Liver (tissue), 9 donors: Measurements from ENCODE around the gene ALAS1. TPM values are rescaled to one million over a fixed set of nuclear protein-coding genes. Genes with fewer than 3 reads are reported as not detected.

Source experiments
- DNase-seq: peaks from one replicate; pipeline ENCODE4 v3.0.0-alpha.2; 2017; ENCODE audit warnings: low spot score
- H3K27ac ChIP-seq, 2 donors: one replicate each; pipeline ENCODE4 v1.7.0; 2013; ENCODE audit warnings: inconsistent platforms in 2 of 2, low read length in 2 of 2, control low read depth in 1 of 2, low read depth in 1 of 2, mild to moderate bottlenecking in 1 of 2
- H3K27me3 ChIP-seq, 4 donors: one replicate each; pipeline versions ENCODE4 v1.6.1 to v1.7.0; 2013; ENCODE audit warnings: low read length in 3 of 4, inconsistent platforms in 1 of 4, mild to moderate bottlenecking in 1 of 4, moderate library complexity in 1 of 4; ENCODE audit not compliant: control insufficient read depth in 4 of 4, insufficient read depth in 4 of 4
- H3K36me3 ChIP-seq, 4 donors: one replicate each; pipeline versions ENCODE4 v1.6.1 to v1.7.0; 2013; ENCODE audit warnings: low read length in 3 of 4, mild to moderate bottlenecking in 3 of 4, low read depth in 1 of 4, moderate library complexity in 1 of 4; ENCODE audit not compliant: control insufficient read depth in 4 of 4, insufficient read depth in 3 of 4
- H3K4me1 ChIP-seq, 4 donors: one replicate each; pipeline versions ENCODE4 v1.6.1 to v1.7.0; 2013; ENCODE audit warnings: low read length in 3 of 4, mild to moderate bottlenecking in 3 of 4, moderate library complexity in 1 of 4; ENCODE audit not compliant: control insufficient read depth in 4 of 4, insufficient read depth in 4 of 4
- H3K4me3 ChIP-seq, 3 donors: one replicate each; pipeline versions ENCODE4 v1.6.1 to v1.7.0; 2013; ENCODE audit warnings: low read length in 3 of 3, control low read depth in 1 of 3, low read depth in 1 of 3, mild to moderate bottlenecking in 1 of 3
- H3K9ac ChIP-seq, 2 donors: one replicate each; pipeline ENCODE4 v1.7.0; 2013; ENCODE audit warnings: low read length in 2 of 2, mild to moderate bottlenecking in 2 of 2, moderate library complexity in 2 of 2, control low read depth in 1 of 2, low read depth in 1 of 2
- H3K9me3 ChIP-seq, 4 donors: one replicate each; pipeline versions ENCODE4 v1.6.1 to v1.7.0; 2013; ENCODE audit warnings: low read length in 3 of 4; ENCODE audit not compliant: control insufficient read depth in 4 of 4
- EGR1 ChIP-seq, 2 donors: IDR thresholded peaks; 2 replicates each; pipeline ENCODE4 v1.6.1; 2016 to 2018; ENCODE audit warnings: antibody characterized with exemption in 2 of 2, low read depth in 2 of 2
- FOXA1 ChIP-seq: IDR thresholded peaks from 2 replicates; pipeline ENCODE4 v1.6.1; 2016; ENCODE audit warnings: antibody characterized with exemption
- FOXA2 ChIP-seq: IDR thresholded peaks from 2 replicates; pipeline ENCODE4 v1.6.1; 2016; ENCODE audit warnings: antibody characterized with exemption
- GABPA ChIP-seq, 2 donors: IDR thresholded peaks in 1 of 2; conservative IDR thresholded peaks in 1 of 2; 2 replicates each; pipeline ENCODE4 v1.6.1; 2016; ENCODE audit warnings: antibody characterized with exemption in 2 of 2, mild to moderate bottlenecking in 1 of 2, moderate library complexity in 1 of 2
- HNF4A ChIP-seq, 2 donors: conservative IDR thresholded peaks; 2 replicates each; pipeline ENCODE4 v1.6.1; 2016; ENCODE audit warnings: antibody characterized with exemption in 2 of 2, mild to moderate bottlenecking in 2 of 2
- HNF4G ChIP-seq: IDR thresholded peaks from 2 replicates; pipeline ENCODE4 v1.6.1; 2016; ENCODE audit warnings: antibody characterized with exemption
- JUND ChIP-seq, 2 donors: IDR thresholded peaks; 2 replicates each; pipeline ENCODE4 v1.6.1; 2016; ENCODE audit warnings: antibody characterized with exemption in 2 of 2
- RAD21 ChIP-seq, 2 donors: IDR thresholded peaks; 2 replicates each; pipeline ENCODE4 v1.6.1; 2016; ENCODE audit warnings: antibody characterized with exemption in 2 of 2, mild to moderate bottlenecking in 2 of 2
- RXRA ChIP-seq, 2 donors: IDR thresholded peaks; 2 replicates each; pipeline ENCODE4 v1.6.1; 2017 to 2018; ENCODE audit warnings: antibody characterized with exemption in 2 of 2, mild to moderate bottlenecking in 1 of 2
- SP1 ChIP-seq: IDR thresholded peaks from 2 replicates; pipeline ENCODE4 v1.6.1; 2018; ENCODE audit warnings: antibody characterized with exemption, mild to moderate bottlenecking
- TAF1 ChIP-seq: conservative IDR thresholded peaks from 2 replicates; pipeline ENCODE4 v1.6.1; 2016; ENCODE audit warnings: antibody characterized with exemption, mild to moderate bottlenecking
- YY1 ChIP-seq: IDR thresholded peaks from 2 replicates; pipeline ENCODE4 v1.6.1; 2016; ENCODE audit warnings: antibody characterized with exemption, mild to moderate bottlenecking
- WGBS: extraction: QIAGEN DNeasy Blood & Tissue Kit; methylation state at CpG from one replicate; pipeline ENCODE4 v1.1.7; 2013; 5-methylcytosine and 5-hydroxymethylcytosine counted together
- polyA plus RNA-seq, 2 donors: library from polyadenylated mRNA; stranded (reverse) in 1 of 2; unstranded in 1 of 2; fragments of 200-250 nt in 1 of 2; fragments of >200 nt in 1 of 2; fragmentation: Nextera tagmentation in 1 of 2; extraction: Ambion mirVana in 1 of 2; gene quantifications; one replicate each; pipeline versions ENCODE4 v1.2.1 to v1.2.3, GENCODE V29; 2013 to 2015
- total RNA-seq, 2 donors: library from RNA; depleted of rRNA; stranded (reverse); fragments of >200 nt; gene quantifications; one replicate each; pipeline ENCODE4 v1.2.3, GENCODE V29; 2014
- TF ChIP-seq, protein P1 (sequence below): IDR thresholded peaks from 2 replicates; pipeline ENCODE4 v1.6.1; 2016; ENCODE audit warnings: antibody characterized with exemption, mild to moderate bottlenecking
- TF ChIP-seq, protein P2 (sequence below): IDR thresholded peaks from 2 replicates; pipeline ENCODE4 v1.6.1; 2016; ENCODE audit warnings: antibody characterized with exemption
- TF ChIP-seq, protein P3 (sequence below): IDR thresholded peaks from 2 replicates; pipeline ENCODE4 v1.6.1; 2016; ENCODE audit warnings: antibody characterized with exemption
- TF ChIP-seq, protein P4 (sequence below): fragments of 150-350 bp; IDR thresholded peaks from 2 replicates; pipeline ENCODE4 v1.5.1; 2017; ENCODE audit warnings: improper control_type of control experiment, low read depth, low read length; ENCODE audit not compliant: missing input control
- TF ChIP-seq, protein P5 (sequence below): IDR thresholded peaks from 2 replicates; pipeline ENCODE4 v1.6.1; 2016; ENCODE audit warnings: antibody characterized with exemption
- donor health status: healthy.
- donor health status: healthy.
- donor health status: healthy.
- donor health status: healthy.
- donor health status: healthy.

ALAS1 gene
- total and polyA plus RNA-seq, 4 donors: 32.3 to 421 (median 137) TPM

DNA sequence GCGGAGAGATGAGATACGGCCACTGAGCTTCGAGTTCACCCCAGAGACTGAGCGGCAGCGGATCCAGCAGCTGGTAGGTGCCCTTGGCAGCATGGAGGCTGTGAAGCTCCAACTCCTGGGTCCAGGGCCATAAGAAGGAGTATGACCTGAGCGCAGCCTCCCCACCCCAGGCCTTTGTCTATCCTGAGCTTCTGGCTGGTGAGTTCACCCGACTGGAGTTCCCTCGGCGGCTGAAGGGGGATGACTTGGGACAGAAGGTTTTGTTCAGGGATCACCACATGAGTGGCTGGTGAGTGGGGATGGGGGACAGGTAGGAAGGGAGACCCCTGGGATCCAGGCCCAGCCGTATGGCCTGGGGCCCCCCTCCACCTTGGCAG lies 50.2 kb downstream of the ALAS1 start:
- H3K36me3 ChIP-seq: peaks cover 0 to 14% (median 5%) of the 10 kb centered on the region in 4 donors
- TF ChIP-seq, protein P1, sequence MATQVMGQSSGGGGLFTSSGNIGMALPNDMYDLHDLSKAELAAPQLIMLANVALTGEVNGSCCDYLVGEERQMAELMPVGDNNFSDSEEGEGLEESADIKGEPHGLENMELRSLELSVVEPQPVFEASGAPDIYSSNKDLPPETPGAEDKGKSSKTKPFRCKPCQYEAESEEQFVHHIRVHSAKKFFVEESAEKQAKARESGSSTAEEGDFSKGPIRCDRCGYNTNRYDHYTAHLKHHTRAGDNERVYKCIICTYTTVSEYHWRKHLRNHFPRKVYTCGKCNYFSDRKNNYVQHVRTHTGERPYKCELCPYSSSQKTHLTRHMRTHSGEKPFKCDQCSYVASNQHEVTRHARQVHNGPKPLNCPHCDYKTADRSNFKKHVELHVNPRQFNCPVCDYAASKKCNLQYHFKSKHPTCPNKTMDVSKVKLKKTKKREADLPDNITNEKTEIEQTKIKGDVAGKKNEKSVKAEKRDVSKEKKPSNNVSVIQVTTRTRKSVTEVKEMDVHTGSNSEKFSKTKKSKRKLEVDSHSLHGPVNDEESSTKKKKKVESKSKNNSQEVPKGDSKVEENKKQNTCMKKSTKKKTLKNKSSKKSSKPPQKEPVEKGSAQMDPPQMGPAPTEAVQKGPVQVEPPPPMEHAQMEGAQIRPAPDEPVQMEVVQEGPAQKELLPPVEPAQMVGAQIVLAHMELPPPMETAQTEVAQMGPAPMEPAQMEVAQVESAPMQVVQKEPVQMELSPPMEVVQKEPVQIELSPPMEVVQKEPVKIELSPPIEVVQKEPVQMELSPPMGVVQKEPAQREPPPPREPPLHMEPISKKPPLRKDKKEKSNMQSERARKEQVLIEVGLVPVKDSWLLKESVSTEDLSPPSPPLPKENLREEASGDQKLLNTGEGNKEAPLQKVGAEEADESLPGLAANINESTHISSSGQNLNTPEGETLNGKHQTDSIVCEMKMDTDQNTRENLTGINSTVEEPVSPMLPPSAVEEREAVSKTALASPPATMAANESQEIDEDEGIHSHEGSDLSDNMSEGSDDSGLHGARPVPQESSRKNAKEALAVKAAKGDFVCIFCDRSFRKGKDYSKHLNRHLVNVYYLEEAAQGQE: no peak
- TF ChIP-seq RAD21 (IDR thresholded peaks at IDR 0.05) (no peak), RXRA (IDR thresholded peaks at IDR 0.05) (no peak)
- no peak overlapping the region for H3K27ac ChIP-seq
- no peak overlapping the region for H3K4me3 ChIP-seq
- H3K27me3 ChIP-seq: no peaks in the 10 kb centered on the region
- 96% methylated on average over 10 of the region's 10 CpGs for WGBS
- no peaks in the 10 kb centered on the region for H3K9me3 ChIP-seq
- H3K4me1 ChIP-seq: peaks cover 3 to 23% (median 14%) of the 10 kb centered on the region in 4 donors
- DNase-seq: no peak
- H3K9ac ChIP-seq: no peak overlapping the region

DNA sequence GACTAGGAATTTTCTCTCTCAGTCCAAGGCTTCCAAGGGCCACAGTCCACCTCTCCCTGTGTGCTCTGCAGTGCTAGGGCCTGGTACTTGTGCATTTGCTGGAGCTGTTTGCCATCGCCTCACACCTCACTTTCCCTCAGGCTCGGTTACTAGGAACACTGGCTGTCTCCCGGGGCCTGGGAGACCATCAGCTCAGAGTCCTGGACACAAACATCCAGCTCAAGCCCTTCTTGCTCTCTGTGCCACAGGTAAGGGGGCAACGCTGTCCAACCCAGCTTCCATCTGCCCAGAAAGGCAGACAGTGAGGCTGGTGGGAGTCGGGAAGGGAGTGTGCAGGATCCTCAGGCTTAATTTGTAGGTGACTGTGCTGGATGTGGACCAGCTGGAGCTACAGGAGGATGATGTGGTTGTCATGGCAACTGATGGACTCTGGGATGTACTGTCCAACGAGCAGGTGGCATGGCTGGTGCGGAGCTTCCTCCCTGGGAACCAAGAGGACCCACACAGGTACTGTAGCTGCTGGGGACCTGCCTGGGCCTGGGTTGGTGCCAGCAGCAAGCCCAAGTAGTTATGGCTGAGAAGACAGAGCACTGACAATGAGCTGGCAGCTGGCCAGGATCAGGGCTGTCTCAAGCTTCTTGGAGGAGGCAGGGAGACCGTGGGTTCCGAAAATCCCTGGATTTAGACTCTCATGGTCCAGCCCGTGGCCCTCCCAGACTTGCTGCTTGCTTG lies 51.0 kb downstream of the ALAS1 start:
- WGBS: 83% methylated on average over 10 of the region's 10 CpGs
- H3K9me3 ChIP-seq: no peaks in the 10 kb centered on the region
- DNase-seq: no peak
- no peak overlapping the region for H3K4me3 ChIP-seq
- H3K27ac ChIP-seq: no peak overlapping the region
- H3K27me3 ChIP-seq: no peaks in the 10 kb centered on the region
- H3K4me1 ChIP-seq: peaks cover 3 to 23% (median 14%) of the 10 kb centered on the region in 4 donors
- TF ChIP-seq HNF4G: no peak
- TF ChIP-seq YY1: no peak
- TF ChIP-seq, protein P2, sequence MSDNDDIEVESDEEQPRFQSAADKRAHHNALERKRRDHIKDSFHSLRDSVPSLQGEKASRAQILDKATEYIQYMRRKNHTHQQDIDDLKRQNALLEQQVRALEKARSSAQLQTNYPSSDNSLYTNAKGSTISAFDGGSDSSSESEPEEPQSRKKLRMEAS: no peak
- TF ChIP-seq, protein P3, sequence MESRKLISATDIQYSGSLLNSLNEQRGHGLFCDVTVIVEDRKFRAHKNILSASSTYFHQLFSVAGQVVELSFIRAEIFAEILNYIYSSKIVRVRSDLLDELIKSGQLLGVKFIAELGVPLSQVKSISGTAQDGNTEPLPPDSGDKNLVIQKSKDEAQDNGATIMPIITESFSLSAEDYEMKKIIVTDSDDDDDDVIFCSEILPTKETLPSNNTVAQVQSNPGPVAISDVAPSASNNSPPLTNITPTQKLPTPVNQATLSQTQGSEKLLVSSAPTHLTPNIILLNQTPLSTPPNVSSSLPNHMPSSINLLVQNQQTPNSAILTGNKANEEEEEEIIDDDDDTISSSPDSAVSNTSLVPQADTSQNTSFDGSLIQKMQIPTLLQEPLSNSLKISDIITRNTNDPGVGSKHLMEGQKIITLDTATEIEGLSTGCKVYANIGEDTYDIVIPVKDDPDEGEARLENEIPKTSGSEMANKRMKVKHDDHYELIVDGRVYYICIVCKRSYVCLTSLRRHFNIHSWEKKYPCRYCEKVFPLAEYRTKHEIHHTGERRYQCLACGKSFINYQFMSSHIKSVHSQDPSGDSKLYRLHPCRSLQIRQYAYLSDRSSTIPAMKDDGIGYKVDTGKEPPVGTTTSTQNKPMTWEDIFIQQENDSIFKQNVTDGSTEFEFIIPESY: no peak
- TF ChIP-seq EGR1 (IDR thresholded peaks at IDR 0.05; ENCODE audit: low read depth in 2 of 2): no peak
- TF ChIP-seq, protein P4, sequence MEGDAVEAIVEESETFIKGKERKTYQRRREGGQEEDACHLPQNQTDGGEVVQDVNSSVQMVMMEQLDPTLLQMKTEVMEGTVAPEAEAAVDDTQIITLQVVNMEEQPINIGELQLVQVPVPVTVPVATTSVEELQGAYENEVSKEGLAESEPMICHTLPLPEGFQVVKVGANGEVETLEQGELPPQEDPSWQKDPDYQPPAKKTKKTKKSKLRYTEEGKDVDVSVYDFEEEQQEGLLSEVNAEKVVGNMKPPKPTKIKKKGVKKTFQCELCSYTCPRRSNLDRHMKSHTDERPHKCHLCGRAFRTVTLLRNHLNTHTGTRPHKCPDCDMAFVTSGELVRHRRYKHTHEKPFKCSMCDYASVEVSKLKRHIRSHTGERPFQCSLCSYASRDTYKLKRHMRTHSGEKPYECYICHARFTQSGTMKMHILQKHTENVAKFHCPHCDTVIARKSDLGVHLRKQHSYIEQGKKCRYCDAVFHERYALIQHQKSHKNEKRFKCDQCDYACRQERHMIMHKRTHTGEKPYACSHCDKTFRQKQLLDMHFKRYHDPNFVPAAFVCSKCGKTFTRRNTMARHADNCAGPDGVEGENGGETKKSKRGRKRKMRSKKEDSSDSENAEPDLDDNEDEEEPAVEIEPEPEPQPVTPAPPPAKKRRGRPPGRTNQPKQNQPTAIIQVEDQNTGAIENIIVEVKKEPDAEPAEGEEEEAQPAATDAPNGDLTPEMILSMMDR: no peak
- TF ChIP-seq FOXA2: no peak
- TF ChIP-seq TAF1: no peak
- no peak for TF ChIP-seq SP1
- no peak for TF ChIP-seq FOXA1
- no peak for TF ChIP-seq HNF4A (conservative IDR thresholded peaks at IDR 0.05)
- TF ChIP-seq RAD21 (IDR thresholded peaks at IDR 0.05): no peak
- no peak for TF ChIP-seq RXRA (IDR thresholded peaks at IDR 0.05)
- TF ChIP-seq, protein P1: no peak
- TF ChIP-seq JUND (IDR thresholded peaks at IDR 0.05): no peak
- no peak for TF ChIP-seq GABPA (IDR thresholded peaks at IDR 0.05 in 1 of 2, conservative IDR thresholded peaks at IDR 0.05 in 1 of 2)
- TF ChIP-seq, protein P5, sequence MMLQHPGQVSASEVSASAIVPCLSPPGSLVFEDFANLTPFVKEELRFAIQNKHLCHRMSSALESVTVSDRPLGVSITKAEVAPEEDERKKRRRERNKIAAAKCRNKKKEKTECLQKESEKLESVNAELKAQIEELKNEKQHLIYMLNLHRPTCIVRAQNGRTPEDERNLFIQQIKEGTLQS: no peak
- no peak overlapping the region for H3K9ac ChIP-seq
- peaks cover 0 to 20% (median 13%) of the 10 kb centered on the region in 4 donors for H3K36me3 ChIP-seq
